GM21447 (cell line): ENCODE results near the gene NBPF10.
"Not testable (repeated sequence)": the region's sequence is repeated elsewhere in the genome, so short reads cannot be mapped to it uniquely, and the experiment has no call there.

ENCODE experiments used
- ATAC-seq: cut with Tn5 transposase; IDR thresholded peaks from one replicate; pipeline ENCODE4 v1.9.1; 2021; ENCODE audit not compliant: unreplicated experiment

Gene NBPF10, protein sequence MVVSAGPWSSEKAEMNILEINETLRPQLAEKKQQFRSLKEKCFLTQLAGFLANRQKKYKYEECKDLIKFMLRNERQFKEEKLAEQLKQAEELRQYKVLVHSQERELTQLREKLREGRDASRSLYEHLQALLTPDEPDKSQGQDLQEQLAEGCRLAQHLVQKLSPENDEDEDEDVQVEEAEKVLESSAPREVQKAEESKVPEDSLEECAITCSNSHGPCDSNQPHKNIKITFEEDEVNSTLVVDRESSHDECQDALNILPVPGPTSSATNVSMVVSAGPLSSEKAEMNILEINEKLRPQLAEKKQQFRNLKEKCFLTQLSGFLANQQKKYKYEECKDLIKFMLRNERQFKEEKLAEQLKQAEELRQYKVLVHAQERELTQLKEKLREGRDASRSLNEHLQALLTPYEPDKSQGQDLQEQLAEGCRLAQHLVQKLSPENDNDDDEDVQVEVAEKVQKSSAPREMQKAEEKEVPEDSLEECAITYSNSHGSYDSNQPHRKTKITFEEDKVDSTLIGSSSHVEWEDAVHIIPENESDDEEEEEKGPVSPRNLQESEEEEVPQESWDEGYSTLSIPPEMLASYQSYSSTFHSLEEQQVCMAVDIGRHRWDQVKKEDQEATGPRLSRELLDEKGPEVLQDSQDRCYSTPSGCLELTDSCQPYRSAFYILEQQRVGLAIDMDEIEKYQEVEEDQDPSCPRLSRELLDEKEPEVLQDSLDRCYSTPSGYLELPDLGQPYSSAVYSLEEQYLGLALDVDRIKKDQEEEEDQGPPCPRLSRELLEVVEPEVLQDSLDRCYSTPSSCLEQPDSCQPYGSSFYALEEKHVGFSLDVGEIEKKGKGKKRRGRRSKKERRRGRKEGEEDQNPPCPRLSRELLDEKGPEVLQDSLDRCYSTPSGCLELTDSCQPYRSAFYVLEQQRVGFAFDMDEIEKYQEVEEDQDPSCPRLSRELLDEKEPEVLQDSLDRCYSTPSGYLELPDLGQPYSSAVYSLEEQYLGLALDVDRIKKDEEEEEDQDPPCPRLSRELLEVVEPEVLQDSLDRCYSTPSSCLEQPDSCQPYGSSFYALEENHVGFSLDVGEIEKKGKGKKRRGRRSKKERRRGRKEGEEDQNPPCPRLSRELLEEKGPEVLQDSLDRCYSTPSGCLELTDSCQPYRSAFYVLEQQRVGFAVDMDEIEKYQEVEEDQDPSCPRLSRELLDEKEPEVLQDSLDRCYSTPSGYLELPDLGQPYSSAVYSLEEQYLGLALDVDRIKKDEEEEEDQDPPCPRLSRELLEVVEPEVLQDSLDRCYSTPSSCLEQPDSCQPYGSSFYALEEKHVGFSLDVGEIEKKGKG (N-terminal part only)

DNA sequence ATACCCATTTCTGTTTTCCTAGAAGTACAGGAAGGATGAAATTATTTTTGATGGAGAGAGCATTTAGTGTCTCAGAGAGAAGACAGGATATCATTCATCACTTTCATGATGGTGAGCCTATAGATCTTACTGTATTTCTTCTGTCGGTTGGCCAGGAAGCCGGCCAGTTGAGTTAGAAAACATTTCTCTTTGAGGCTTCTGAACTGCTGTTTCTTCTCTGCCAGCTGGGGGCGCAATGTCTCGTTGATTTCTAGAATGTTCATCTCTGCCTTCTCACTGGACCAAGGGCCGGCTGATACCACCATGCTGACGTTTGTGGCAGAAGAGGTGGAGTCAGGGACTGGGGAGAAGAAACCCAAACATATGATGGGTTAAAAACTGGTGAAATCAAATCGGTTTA is at the start of gene NBPF10:
Gene NBPF10 (minus strand): TSS at position 340 of the 400 bp plus-strand sequence. CDS start 35 bp downstream, at position 305.
- ATAC-seq = not testable (repeated sequence)

DNA sequence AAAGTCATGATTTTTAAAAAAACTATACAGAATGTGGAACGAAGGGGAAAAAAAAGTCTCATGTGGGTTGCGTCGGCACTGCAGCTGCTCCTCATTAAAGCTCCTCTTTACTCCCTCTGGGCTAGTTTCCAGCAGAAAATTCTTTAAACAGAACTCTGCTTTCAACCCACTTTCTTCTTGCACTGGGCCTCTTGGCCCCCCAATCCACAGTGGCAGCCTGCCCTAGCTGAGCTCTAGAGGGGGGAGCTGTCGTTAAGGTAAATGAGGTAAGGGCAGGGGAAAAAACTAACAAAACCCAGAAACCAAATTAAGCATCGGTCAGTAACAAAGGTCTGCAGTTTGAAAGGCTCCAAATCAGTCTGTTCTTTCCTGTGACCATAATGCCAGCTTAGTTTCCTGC is 29.9 kb upstream of the NBPF10 start:
- ATAC-seq = not testable (repeated sequence)

DNA sequence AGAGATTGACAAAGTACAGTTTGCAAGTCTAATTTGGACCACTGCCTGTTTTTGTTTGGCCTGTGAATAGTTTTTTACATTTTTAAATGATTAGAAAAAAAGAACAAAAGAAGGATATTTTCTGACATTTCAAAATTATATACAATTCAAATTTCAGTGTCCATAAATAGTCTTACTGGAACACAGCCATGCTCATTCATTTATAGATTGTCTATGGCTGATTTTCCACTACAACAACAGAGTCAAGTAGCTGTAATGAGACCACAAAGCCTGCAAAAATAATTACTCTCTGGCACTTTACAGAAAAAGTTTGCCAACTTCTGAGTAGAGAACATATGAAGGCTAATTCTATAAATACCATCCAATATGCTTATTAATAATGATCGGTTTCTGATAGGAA is 23.1 kb upstream of the NBPF10 start:
- ATAC-seq = not testable (repeated sequence)

DNA sequence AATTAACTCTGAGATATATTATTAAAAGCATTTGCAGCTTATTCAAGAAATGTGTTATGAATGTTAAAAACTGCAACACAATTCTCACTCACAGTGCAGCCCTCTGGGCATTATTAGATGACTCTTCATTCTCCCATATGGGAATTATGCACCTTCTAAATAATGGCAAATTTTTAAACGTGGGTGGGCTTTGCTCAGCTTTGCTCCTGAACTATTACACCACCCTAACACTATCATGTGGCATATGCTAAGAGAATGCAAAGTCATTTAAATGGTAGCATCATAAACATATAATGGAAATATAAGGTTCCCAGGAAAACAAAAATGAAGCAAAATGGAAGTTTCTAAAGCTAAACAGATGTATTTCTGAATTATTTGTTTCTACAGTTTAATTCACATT is 22.7 kb upstream of the NBPF10 start:
- not testable (repeated sequence) for ATAC-seq
